H1 (cell line): Measurements from ENCODE around the gene ZFP1. TPM values are rescaled to one million over a fixed set of nuclear protein-coding genes. Genes with fewer than 3 reads are reported as not detected.
"Not testable (repeated sequence)": the region's sequence is repeated elsewhere in the genome, so short reads cannot be mapped to it uniquely, and the experiment has no call there.

ENCODE experiments used
- CTCF ChIA-PET: fragments of 300-600 bp; sonication (Branson Sonifier 250); formaldehyde crosslinking; loops from one replicate; lab custom pipeline; 2021; ENCODE audit not compliant: partially characterized antibody; lab: Charles Lee
- POLR2A ChIA-PET: fragments of 300-600 bp; sonication (Branson Sonifier 250); formaldehyde crosslinking; loops from one replicate; lab custom pipeline; 2021; ENCODE audit warnings: inconsistent platforms; ENCODE audit not compliant: partially characterized antibody; lab: Charles Lee
- DNase-seq, 2 experiments: peaks; one replicate each; pipeline versions ENCODE4 v3.0.0 to v3.0.0-alpha.2; 2010 to 2022; ENCODE audit warnings: low spot score in 2 of 2, low read depth in 1 of 2, mixed read lengths in 1 of 2
- FAIRE-seq: peaks from 2 replicates; lab custom pipeline; 2011; peaks lifted over from hg19 to GRCh38; lab: Jason Lieb, UNC
- H2AFZ ChIP-seq: 2 replicates; pipeline ENCODE4 v1.8.1; 2012; ENCODE audit warnings: low read length, inconsistent platforms
- H2AK5ac ChIP-seq: 2 replicates; pipeline ENCODE4 v1.6.1; 2013; ENCODE audit warnings: low read depth, low read length
- H2BK120ac ChIP-seq: replicated peaks from 2 replicates; pipeline ENCODE3; 2013; ENCODE audit warnings: low read depth, low read length, inconsistent platforms
- H2BK12ac ChIP-seq: 2 replicates; pipeline ENCODE4 v1.6.1; 2013; ENCODE audit warnings: low read depth, low read length
- H2BK15ac ChIP-seq: 2 replicates; pipeline ENCODE4 v1.6.1; 2013; ENCODE audit warnings: low read length
- H2BK20ac ChIP-seq: 2 replicates; pipeline ENCODE4 v1.6.1; 2013; ENCODE audit warnings: low read length
- H2BK5ac ChIP-seq: 2 replicates; pipeline ENCODE4 v1.6.1; 2013; ENCODE audit warnings: low read depth, low read length
- H3K14ac ChIP-seq: 2 replicates; pipeline ENCODE4 v1.6.1; 2013; ENCODE audit warnings: inconsistent platforms; ENCODE audit not compliant: insufficient read length
- H3K18ac ChIP-seq: 2 replicates; pipeline ENCODE4 v1.6.1; 2013; ENCODE audit warnings: low read length; ENCODE audit errors: extremely low read depth
- H3K23ac ChIP-seq: 2 replicates; pipeline ENCODE4 v1.6.1; 2013; ENCODE audit warnings: inconsistent platforms; ENCODE audit not compliant: insufficient read length
- H3K23me2 ChIP-seq: 2 replicates; pipeline ENCODE4 v1.6.1; 2013; ENCODE audit warnings: low read depth, low read length
- H3K27ac ChIP-seq: 2 replicates; pipeline ENCODE4 v1.6.1; 2011; ENCODE audit warnings: low read depth, low read length, inconsistent platforms
- H3K27me3 ChIP-seq, 4 experiments: replicated peaks in 1 of 4; 1 replicate in 1 of 4; 2 replicates in 3 of 4; pipeline versions ENCODE4 v1.6.1 to v1.8.1; 2011 to 2013; ENCODE audit warnings: low read length in 3 of 4, mild to moderate bottlenecking in 3 of 4, inconsistent platforms in 2 of 4, mixed read lengths in 2 of 4, moderate library complexity in 1 of 4; ENCODE audit not compliant: control insufficient read depth in 3 of 4, insufficient read depth in 3 of 4; ENCODE audit errors: extremely low read depth in 1 of 4
- H3K36me3 ChIP-seq, 4 experiments: 2 replicates each; pipeline versions ENCODE4 v1.6.1 to v1.8.1; 2011 to 2013; ENCODE audit warnings: mild to moderate bottlenecking in 4 of 4, low read length in 3 of 4, moderate library complexity in 2 of 4, control low read depth in 1 of 4, inconsistent platforms in 1 of 4; ENCODE audit not compliant: insufficient read depth in 4 of 4, control insufficient read depth in 2 of 4
- H3K4ac ChIP-seq: replicated peaks from 2 replicates; pipeline ENCODE3; 2013; ENCODE audit warnings: low read length, low read depth, mixed read lengths, inconsistent platforms; ENCODE audit not compliant: insufficient read length
- H3K4me1 ChIP-seq, 4 experiments: replicated peaks in 1 of 4; 1 replicate in 1 of 4; 2 replicates in 3 of 4; pipeline versions ENCODE4 v1.6.1 to v1.8.1; 2011 to 2013; ENCODE audit warnings: low read length in 3 of 4, inconsistent platforms in 2 of 4, mixed read lengths in 1 of 4; ENCODE audit not compliant: insufficient read depth in 4 of 4, control insufficient read depth in 3 of 4
- H3K4me2 ChIP-seq, 2 experiments: 2 replicates each; pipeline versions ENCODE4 v1.6.1 to v1.8.1; 2011 to 2013; ENCODE audit warnings: low read depth in 2 of 2, low read length in 2 of 2, control low read depth in 1 of 2, inconsistent platforms in 1 of 2, mild to moderate bottlenecking in 1 of 2; ENCODE audit not compliant: insufficient read depth in 1 of 2
- H3K4me3 ChIP-seq, 4 experiments: fragments of 200-600, 300-600 bp in 1 of 4; sonication (generic), shearing (Covaris generic), sonication (Bioruptor Twin) in 1 of 4; 2 replicates each; pipeline versions ENCODE4 v1.5.1 to v1.8.1; 2011 to 2016; ENCODE audit warnings: low read length in 4 of 4, low read depth in 3 of 4, control low read depth in 2 of 4, inconsistent platforms in 2 of 4, mild to moderate bottlenecking in 2 of 4, mixed read lengths in 1 of 4, moderate library complexity in 1 of 4; ENCODE audit not compliant: insufficient read depth in 2 of 4; ENCODE audit errors: extremely low read depth in 1 of 4
- H3K56ac ChIP-seq: replicated peaks from 2 replicates; pipeline ENCODE3; 2013; ENCODE audit warnings: low read depth, mild to moderate bottlenecking, mixed read lengths, low read length, inconsistent platforms; ENCODE audit not compliant: insufficient read length
- H3K79me1 ChIP-seq: 2 replicates; pipeline ENCODE4 v1.6.1; 2013; ENCODE audit warnings: low read depth, low read length, control low read depth
- H3K79me2 ChIP-seq, 2 experiments: 2 replicates each; pipeline versions ENCODE4 v1.6.1 to v1.8.1; 2012 to 2013; ENCODE audit warnings: low read length in 2 of 2, mild to moderate bottlenecking in 2 of 2, inconsistent platforms in 1 of 2; ENCODE audit not compliant: insufficient read depth in 2 of 2, control insufficient read depth in 1 of 2
- H3K9ac ChIP-seq, 4 experiments: replicated peaks in 1 of 4; 1 replicate in 1 of 4; 2 replicates in 3 of 4; pipeline versions ENCODE4 v1.6.1 to v1.8.1; 2011 to 2013; ENCODE audit warnings: low read depth in 3 of 4, low read length in 3 of 4, control low read depth in 2 of 4, mild to moderate bottlenecking in 2 of 4, moderate library complexity in 2 of 4, inconsistent platforms in 1 of 4; ENCODE audit errors: extremely low read depth in 1 of 4
- H3K9me3 ChIP-seq, 2 experiments: 2 replicates each; pipeline versions ENCODE4 v1.6.1 to v1.8.1; 2012 to 2013; ENCODE audit warnings: mild to moderate bottlenecking in 2 of 2, moderate library complexity in 2 of 2, control low read depth in 1 of 2, inconsistent platforms in 1 of 2, low read depth in 1 of 2, low read length in 1 of 2, mixed read lengths in 1 of 2; ENCODE audit not compliant: insufficient read depth in 2 of 2
- H4K20me1 ChIP-seq, 2 experiments: replicated peaks in 1 of 2; 2 replicates each; pipeline versions ENCODE3 to v1.8.1; 2011 to 2013; ENCODE audit warnings: inconsistent platforms in 2 of 2, low read length in 2 of 2, mild to moderate bottlenecking in 1 of 2; ENCODE audit not compliant: insufficient read depth in 2 of 2, control insufficient read depth in 1 of 2
- H4K5ac ChIP-seq: 2 replicates; pipeline ENCODE4 v1.6.1; 2013; ENCODE audit warnings: low read length, low read depth, mixed read lengths, inconsistent platforms; ENCODE audit not compliant: insufficient read length
- H4K8ac ChIP-seq: 2 replicates; pipeline ENCODE4 v1.8.0; 2013; ENCODE audit warnings: mild to moderate bottlenecking, moderate library complexity, low read length, inconsistent platforms; ENCODE audit not compliant: insufficient read depth; ENCODE audit errors: extremely low read depth
- H4K91ac ChIP-seq: replicated peaks from 2 replicates; pipeline ENCODE3; 2013; ENCODE audit warnings: low read length, mixed read lengths, inconsistent platforms; ENCODE audit not compliant: insufficient read length
- WGBS, 2 experiments: shearing (Covaris generic) in 1 of 2; methylation state at CpG; one replicate each; pipeline versions ENCODE4 v1.1.6 to v1.1.7; 2013 to 2015; ENCODE audit warnings: low lambda C conversion rate in 2 of 2, mixed read lengths in 2 of 2, inconsistent platforms in 1 of 2, low coverage in 1 of 2, missing lambda C conversion rate in 1 of 2; ENCODE audit not compliant: insufficient replicate concordance in 2 of 2, insufficient coverage in 1 of 2, insufficient read length in 1 of 2; ENCODE audit errors: extremely low coverage in 1 of 2, missing lambda C conversion rate in 1 of 2; 5-methylcytosine and 5-hydroxymethylcytosine counted together
- polyA plus RNA-seq, 7 experiments: library from polyadenylated mRNA; depleted of rRNA in 3 of 7; stranded (reverse) in 5 of 7; unstranded in 2 of 7; fragments of >200 nt in 5 of 7; fragments of 200-250 nt in 2 of 7; gene quantifications; 1 replicate in 5 of 7; 2 replicates in 1 of 7; 4 replicates in 1 of 7; pipeline versions ENCODE4 v1.2.1 to v1.2.3, GENCODE V29; 2011 to 2013; ENCODE audit warnings: missing spikeins in 2 of 7, mixed read lengths in 2 of 7
- total RNA-seq: library from RNA; stranded (reverse); fragmentation: NEBNext Ultra II Directional; extraction: Animal tissue kit (Norgen Biotek cat#: 25700); gene quantifications from 2 replicates; pipeline ENCODE4 v1.2.1, GENCODE V29; 2021

Gene ZFP1
- total and polyA plus RNA-seq, 2 of the 8 experiments (the other 6 are each of a cell fraction or from before 2014, with no cell fraction given), result 4.0 to 11.2 TPM

GRCh38 chr16:75205961-75206748, 57.8 kb downstream of the ZFP1 start:
- H2BK5ac ChIP-seq, FAIRE-seq, H3K4me3 ChIP-seq, H4K8ac ChIP-seq, H3K79me2 ChIP-seq, H3K56ac ChIP-seq, H2BK12ac ChIP-seq, H3K14ac ChIP-seq, H4K20me1 ChIP-seq, H3K4ac ChIP-seq, H2BK120ac ChIP-seq, H3K36me3 ChIP-seq, H2BK15ac ChIP-seq, H2BK20ac ChIP-seq, H3K79me1 ChIP-seq, H2AK5ac ChIP-seq, H3K9me3 ChIP-seq, H4K91ac ChIP-seq, H3K4me2 ChIP-seq, H3K18ac ChIP-seq, H3K27me3 ChIP-seq, H3K9ac ChIP-seq, H4K5ac ChIP-seq, H3K4me1 ChIP-seq, H2AFZ ChIP-seq, DNase-seq, H3K27ac ChIP-seq, H3K23ac ChIP-seq, H3K23me2 ChIP-seq: not testable (repeated sequence)
- WGBS, 2 experiments, result 94% methylated on average over 14 of the region's 25 CpGs; no CpG with 5 or more reads in 1 of the 2 experiments
- POLR2A ChIA-PET, result interaction anchor here (0.7 to 7.1 kb wide), 6 partner anchors 20 to 60 kb away, joined by 3 to 115 read pairs (median 4); no protein-coding TSS in a partner anchor
- CTCF ChIA-PET, result interaction anchor here (1.5 kb wide), 2 partner anchors 21 to 28 kb away, joined by 6 to 8 read pairs; no protein-coding TSS in a partner anchor
